ENCODE data around the gene RELL1.

Gene RELL1

GRCh38 chr4:37656649-37657048, 29.5 kb downstream of the RELL1 start:
- H3K27me3 ChIP-seq (ENCODE audit: control insufficient read depth in 1 of 2, insufficient read depth in 2 of 2, low read length in 2 of 2) = no peaks in the 10 kb centered on the region
- no peak overlapping the region for H3K9ac ChIP-seq (ENCODE audit: low read depth in 1 of 2, low read length in 2 of 2)
- H3K9me3 ChIP-seq (ENCODE audit: control insufficient read depth in 1 of 2, low read length in 2 of 2) = peaks cover 15% of the 10 kb centered on the region in 2 donors
- H3K4me1 ChIP-seq (ENCODE audit: control insufficient read depth in 1 of 2, insufficient read depth in 2 of 2, low read length in 2 of 2) = peaks cover 3 to 15% of the 10 kb centered on the region in 2 donors
- H3K36me3 ChIP-seq (ENCODE audit: control insufficient read depth in 1 of 2, insufficient read depth in 2 of 2, low read length in 2 of 2) = peaks cover 0 to 5% of the 10 kb centered on the region in 2 donors
- no peak overlapping the region for H3K27ac ChIP-seq (ENCODE audit: low read depth, low read length)
- H3K4me3 ChIP-seq (ENCODE audit: low read depth in 1 of 2, low read length in 2 of 2) = no peak overlapping the region

GRCh38 chr4:37653601-37654000, 32.6 kb downstream of the RELL1 start:
- H3K36me3 ChIP-seq (ENCODE audit: control insufficient read depth in 1 of 2, insufficient read depth in 2 of 2, low read length in 2 of 2) = peaks cover 0 to 5% of the 10 kb centered on the region in 2 donors
- peaks cover 15% of the 10 kb centered on the region in 2 donors for H3K9me3 ChIP-seq (ENCODE audit: control insufficient read depth in 1 of 2, low read length in 2 of 2)
- no peak overlapping the region for H3K9ac ChIP-seq (ENCODE audit: low read depth in 1 of 2, low read length in 2 of 2)
- H3K27me3 ChIP-seq (ENCODE audit: control insufficient read depth in 1 of 2, insufficient read depth in 2 of 2, low read length in 2 of 2) = no peaks in the 10 kb centered on the region
- H3K4me1 ChIP-seq (ENCODE audit: control insufficient read depth in 1 of 2, insufficient read depth in 2 of 2, low read length in 2 of 2) = peaks cover 6 to 23% of the 10 kb centered on the region in 2 donors
- H3K27ac ChIP-seq (ENCODE audit: low read depth, low read length) = no peak overlapping the region
- no peak overlapping the region for H3K4me3 ChIP-seq (ENCODE audit: low read depth in 1 of 2, low read length in 2 of 2)

GRCh38 chr4:37652747-37653527, 33.2 kb downstream of the RELL1 start:
- no peak overlapping the region for H3K27ac ChIP-seq (ENCODE audit: low read depth, low read length)

GRCh38 chr4:37651781-37652377, 34.3 kb downstream of the RELL1 start:
- Histone ChIP-seq H3K27me3 (ENCODE audit: control insufficient read depth in 1 of 2, insufficient read depth in 2 of 2, low read length in 2 of 2) (no peaks in the 10 kb centered on the region), H3K27ac (ENCODE audit: low read depth, low read length) (no peak overlapping the region), H3K36me3 (ENCODE audit: control insufficient read depth in 1 of 2, insufficient read depth in 2 of 2, low read length in 2 of 2) (peaks cover 4 to 10% of the 10 kb centered on the region in 2 donors), H3K9me3 (ENCODE audit: control insufficient read depth in 1 of 2, low read length in 2 of 2) (peaks cover 11 to 15% of the 10 kb centered on the region in 2 donors), H3K9ac (ENCODE audit: low read depth in 1 of 2, low read length in 2 of 2) (no peak overlapping the region), H3K4me1 (ENCODE audit: control insufficient read depth in 1 of 2, insufficient read depth in 2 of 2, low read length in 2 of 2) (peaks cover 15 to 32% of the 10 kb centered on the region in 2 donors), H3K4me3 (ENCODE audit: low read depth in 1 of 2, low read length in 2 of 2) (no peak overlapping the region)

More at GRCh38 chr4:37652747-37653527, 33.2 kb downstream of the RELL1 start:
- Histone ChIP-seq H3K36me3 (ENCODE audit: control insufficient read depth in 1 of 2, insufficient read depth in 2 of 2, low read length in 2 of 2) (peaks cover 0 to 5% of the 10 kb centered on the region in 2 donors), H3K4me1 (ENCODE audit: control insufficient read depth in 1 of 2, insufficient read depth in 2 of 2, low read length in 2 of 2) (peaks cover 13 to 30% of the 10 kb centered on the region in 2 donors), H3K9ac (ENCODE audit: low read depth in 1 of 2, low read length in 2 of 2) (no peak overlapping the region), H3K4me3 (ENCODE audit: low read depth in 1 of 2, low read length in 2 of 2) (no peak overlapping the region), H3K9me3 (ENCODE audit: control insufficient read depth in 1 of 2, low read length in 2 of 2) (peaks cover 15% of the 10 kb centered on the region in 2 donors), H3K27me3 (ENCODE audit: control insufficient read depth in 1 of 2, insufficient read depth in 2 of 2, low read length in 2 of 2) (no peaks in the 10 kb centered on the region)

- H3K9ac ChIP-seq (ENCODE audit: low read depth in 1 of 2, low read length in 2 of 2) = no peak overlapping the region
- no peak overlapping the region for H3K27ac ChIP-seq (ENCODE audit: low read depth, low read length)
- peaks cover 4 to 13% of the 10 kb centered on the region in 2 donors for H3K36me3 ChIP-seq (ENCODE audit: control insufficient read depth in 1 of 2, insufficient read depth in 2 of 2, low read length in 2 of 2)
- peaks cover 5 to 9% of the 10 kb centered on the region in 2 donors for H3K9me3 ChIP-seq (ENCODE audit: control insufficient read depth in 1 of 2, low read length in 2 of 2)
- peaks cover 15 to 36% of the 10 kb centered on the region in 2 donors for H3K4me1 ChIP-seq (ENCODE audit: control insufficient read depth in 1 of 2, insufficient read depth in 2 of 2, low read length in 2 of 2)
- H3K4me3 ChIP-seq (ENCODE audit: low read depth in 1 of 2, low read length in 2 of 2) = no peak overlapping the region
- no peaks in the 10 kb centered on the region for H3K27me3 ChIP-seq (ENCODE audit: control insufficient read depth in 1 of 2, insufficient read depth in 2 of 2, low read length in 2 of 2)
Measured at GRCh38 chr4:37650481-37650880, 35.7 kb downstream of the RELL1 start.

- no peak overlapping the region for H3K4me3 ChIP-seq (ENCODE audit: low read depth in 1 of 2, low read length in 2 of 2)
- no peaks in the 10 kb centered on the region for H3K27me3 ChIP-seq (ENCODE audit: control insufficient read depth in 1 of 2, insufficient read depth in 2 of 2, low read length in 2 of 2)
- peaks cover 15 to 36% of the 10 kb centered on the region in 2 donors for H3K4me1 ChIP-seq (ENCODE audit: control insufficient read depth in 1 of 2, insufficient read depth in 2 of 2, low read length in 2 of 2)
- no peak overlapping the region for H3K9ac ChIP-seq (ENCODE audit: low read depth in 1 of 2, low read length in 2 of 2)
- peaks cover 4 to 14% of the 10 kb centered on the region in 2 donors for H3K36me3 ChIP-seq (ENCODE audit: control insufficient read depth in 1 of 2, insufficient read depth in 2 of 2, low read length in 2 of 2)
- H3K27ac ChIP-seq (ENCODE audit: low read depth, low read length) = no peak overlapping the region
- peaks cover 5 to 7% of the 10 kb centered on the region in 2 donors for H3K9me3 ChIP-seq (ENCODE audit: control insufficient read depth in 1 of 2, low read length in 2 of 2)
Measured at GRCh38 chr4:37649268-37649667, 36.9 kb downstream of the RELL1 start.

- no peaks in the 10 kb centered on the region for H3K9me3 ChIP-seq (ENCODE audit: control insufficient read depth in 1 of 2, low read length in 2 of 2)
- H3K27me3 ChIP-seq (ENCODE audit: control insufficient read depth in 1 of 2, insufficient read depth in 2 of 2, low read length in 2 of 2) = no peaks in the 10 kb centered on the region
- peaks cover 4 to 14% of the 10 kb centered on the region in 2 donors for H3K36me3 ChIP-seq (ENCODE audit: control insufficient read depth in 1 of 2, insufficient read depth in 2 of 2, low read length in 2 of 2)
- peaks cover 12 to 31% of the 10 kb centered on the region in 2 donors for H3K4me1 ChIP-seq (ENCODE audit: control insufficient read depth in 1 of 2, insufficient read depth in 2 of 2, low read length in 2 of 2)
- H3K4me3 ChIP-seq (ENCODE audit: low read depth in 1 of 2, low read length in 2 of 2) = no peak overlapping the region
- H3K27ac ChIP-seq (ENCODE audit: low read depth, low read length) = no peak overlapping the region
- H3K9ac ChIP-seq (ENCODE audit: low read depth in 1 of 2, low read length in 2 of 2) = no peak overlapping the region
Measured at GRCh38 chr4:37648084-37648817, 37.9 kb downstream of the RELL1 start.

- no peak overlapping the region for H3K4me3 ChIP-seq (ENCODE audit: low read depth in 1 of 2, low read length in 2 of 2)
- no peak overlapping the region for H3K9ac ChIP-seq (ENCODE audit: low read depth in 1 of 2, low read length in 2 of 2)
- no peaks in the 10 kb centered on the region for H3K27me3 ChIP-seq (ENCODE audit: control insufficient read depth in 1 of 2, insufficient read depth in 2 of 2, low read length in 2 of 2)
- H3K36me3 ChIP-seq (ENCODE audit: control insufficient read depth in 1 of 2, insufficient read depth in 2 of 2, low read length in 2 of 2) = peaks cover 4 to 14% of the 10 kb centered on the region in 2 donors
- no peaks in the 10 kb centered on the region for H3K9me3 ChIP-seq (ENCODE audit: control insufficient read depth in 1 of 2, low read length in 2 of 2)
- H3K27ac ChIP-seq (ENCODE audit: low read depth, low read length) = no peak overlapping the region
- peaks cover 16 to 24% of the 10 kb centered on the region in 2 donors for H3K4me1 ChIP-seq (ENCODE audit: control insufficient read depth in 1 of 2, insufficient read depth in 2 of 2, low read length in 2 of 2)
Measured at GRCh38 chr4:37646247-37646646, 39.9 kb downstream of the RELL1 start.

- H3K9me3 ChIP-seq (ENCODE audit: control insufficient read depth in 1 of 2, low read length in 2 of 2) = no peaks in the 10 kb centered on the region
- H3K27me3 ChIP-seq (ENCODE audit: control insufficient read depth in 1 of 2, insufficient read depth in 2 of 2, low read length in 2 of 2) = no peaks in the 10 kb centered on the region
- H3K4me1 ChIP-seq (ENCODE audit: control insufficient read depth in 1 of 2, insufficient read depth in 2 of 2, low read length in 2 of 2) = peaks cover 16 to 24% of the 10 kb centered on the region in 2 donors
- H3K9ac ChIP-seq (ENCODE audit: low read depth in 1 of 2, low read length in 2 of 2) = no peak overlapping the region
- H3K4me3 ChIP-seq (ENCODE audit: low read depth in 1 of 2, low read length in 2 of 2) = no peak overlapping the region
- H3K27ac ChIP-seq (ENCODE audit: low read depth, low read length) = no peak overlapping the region
- H3K36me3 ChIP-seq (ENCODE audit: control insufficient read depth in 1 of 2, insufficient read depth in 2 of 2, low read length in 2 of 2) = peaks cover 4 to 14% of the 10 kb centered on the region in 2 donors
Measured at GRCh38 chr4:37645736-37646135, 40.4 kb downstream of the RELL1 start.

- H3K9me3 ChIP-seq (ENCODE audit: control insufficient read depth in 1 of 2, low read length in 2 of 2) = no peaks in the 10 kb centered on the region
- no peak overlapping the region for H3K9ac ChIP-seq (ENCODE audit: low read depth in 1 of 2, low read length in 2 of 2)
- H3K36me3 ChIP-seq (ENCODE audit: control insufficient read depth in 1 of 2, insufficient read depth in 2 of 2, low read length in 2 of 2) = peaks cover 4 to 14% of the 10 kb centered on the region in 2 donors
- no peaks in the 10 kb centered on the region for H3K27me3 ChIP-seq (ENCODE audit: control insufficient read depth in 1 of 2, insufficient read depth in 2 of 2, low read length in 2 of 2)
- no peak overlapping the region for H3K4me3 ChIP-seq (ENCODE audit: low read depth in 1 of 2, low read length in 2 of 2)
- no peak overlapping the region for H3K27ac ChIP-seq (ENCODE audit: low read depth, low read length)
- H3K4me1 ChIP-seq (ENCODE audit: control insufficient read depth in 1 of 2, insufficient read depth in 2 of 2, low read length in 2 of 2) = peaks cover 16 to 24% of the 10 kb centered on the region in 2 donors
Measured at GRCh38 chr4:37644962-37645361, 41.2 kb downstream of the RELL1 start.
